ENCODE results near the gene MLNR. TPM values are rescaled to one million over a fixed set of nuclear protein-coding genes. Genes with fewer than 3 reads are reported as not detected.

Gene MLNR
- polyA plus RNA-seq, 3 donors, result not detected

DNA sequence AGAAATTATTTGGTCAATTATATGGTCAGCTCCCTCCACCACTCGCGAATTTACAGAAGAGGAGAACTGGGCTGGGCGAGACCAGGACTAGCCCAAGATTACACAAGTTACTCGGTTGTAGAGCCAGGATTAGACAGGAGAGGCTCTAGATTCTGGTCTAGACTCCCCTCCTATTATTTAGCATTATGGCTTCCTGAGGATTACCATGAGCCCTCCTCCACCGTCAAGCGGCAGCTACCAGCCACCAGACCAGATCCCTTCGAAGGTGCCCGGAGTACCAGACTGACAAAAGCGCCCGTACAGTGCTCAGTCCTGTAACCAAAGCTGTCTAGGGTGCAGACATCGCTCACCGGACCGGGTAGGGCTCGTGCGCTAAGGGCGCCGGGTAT, 497 bp upstream of the MLNR start:
- H3K9ac ChIP-seq (ENCODE audit: insufficient read depth, low read length, poor library complexity, severe bottlenecking), result peak overlapping the region; percentile 23
- peaks cover 0 to 28% (median 13%) of the 10 kb centered on the region in 7 donors for H3K9me3 Mint-ChIP-seq
- peaks cover 27 to 39% of the 10 kb centered on the region in 2 donors for H3K27me3 ChIP-seq (ENCODE audit: control insufficient read depth in 2 of 2, insufficient read depth in 2 of 2, low read length in 2 of 2)
- peaks cover 39 to 43% of the 10 kb centered on the region in 2 donors for H3K4me1 ChIP-seq (ENCODE audit: control insufficient read depth in 1 of 2, insufficient read depth in 2 of 2, low read length in 2 of 2)
- H3K4me1 Mint-ChIP-seq, result peaks cover 44% of the 10 kb centered on the region
- H4K20me1 ChIP-seq (ENCODE audit: insufficient read depth, low read length), result no peaks in the 10 kb centered on the region
- WGBS (ENCODE audit: insufficient coverage), result 6% methylated on average over 12 of the region's 17 CpGs
- H3K36me3 ChIP-seq (replicated peaks in 1 of 2; ENCODE audit: control insufficient read depth in 1 of 2, insufficient read depth in 2 of 2, low read length in 2 of 2), result no peaks in the 10 kb centered on the region
- DNase-seq, result no peak
- peak overlapping the region; percentile 86 for H3K4me2 ChIP-seq (replicated peaks; ENCODE audit: extremely low read depth, low read length, poor library complexity, severe bottlenecking)
- peaks cover 3 to 7% of the 10 kb centered on the region in 2 donors for H3K9me3 ChIP-seq (replicated peaks in 1 of 2; ENCODE audit: control insufficient read depth in 1 of 2, insufficient read depth in 1 of 2, low read length in 2 of 2)
- H2AFZ ChIP-seq (ENCODE audit: insufficient read depth, low read depth, low read length, poor library complexity, severe bottlenecking), result peak overlapping the region; percentile 79
- H3K36me3 Mint-ChIP-seq, result peaks cover 15 to 17% of the 10 kb centered on the region in 2 donors
- H3K79me2 ChIP-seq (ENCODE audit: insufficient read depth, low read length), result no peaks in the 10 kb centered on the region
- H3K27ac ChIP-seq (ENCODE audit: low read depth in 1 of 2, low read length in 2 of 2), result no peak overlapping the region
- TF ChIP-seq, protein P1, sequence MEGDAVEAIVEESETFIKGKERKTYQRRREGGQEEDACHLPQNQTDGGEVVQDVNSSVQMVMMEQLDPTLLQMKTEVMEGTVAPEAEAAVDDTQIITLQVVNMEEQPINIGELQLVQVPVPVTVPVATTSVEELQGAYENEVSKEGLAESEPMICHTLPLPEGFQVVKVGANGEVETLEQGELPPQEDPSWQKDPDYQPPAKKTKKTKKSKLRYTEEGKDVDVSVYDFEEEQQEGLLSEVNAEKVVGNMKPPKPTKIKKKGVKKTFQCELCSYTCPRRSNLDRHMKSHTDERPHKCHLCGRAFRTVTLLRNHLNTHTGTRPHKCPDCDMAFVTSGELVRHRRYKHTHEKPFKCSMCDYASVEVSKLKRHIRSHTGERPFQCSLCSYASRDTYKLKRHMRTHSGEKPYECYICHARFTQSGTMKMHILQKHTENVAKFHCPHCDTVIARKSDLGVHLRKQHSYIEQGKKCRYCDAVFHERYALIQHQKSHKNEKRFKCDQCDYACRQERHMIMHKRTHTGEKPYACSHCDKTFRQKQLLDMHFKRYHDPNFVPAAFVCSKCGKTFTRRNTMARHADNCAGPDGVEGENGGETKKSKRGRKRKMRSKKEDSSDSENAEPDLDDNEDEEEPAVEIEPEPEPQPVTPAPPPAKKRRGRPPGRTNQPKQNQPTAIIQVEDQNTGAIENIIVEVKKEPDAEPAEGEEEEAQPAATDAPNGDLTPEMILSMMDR (IDR thresholded peaks at IDR 0.05), result no peak
- H3K27ac Mint-ChIP-seq, result no peak overlapping the region
- peak overlapping the region; percentile 69 to 86 for H3K4me3 Mint-ChIP-seq
- H3K27me3 Mint-ChIP-seq (ENCODE audit: low read depth in 3 of 3), result peaks cover 35 to 48% (median 40%) of the 10 kb centered on the region in 3 donors
- intact Hi-C loops (cut with micrococcal nuclease), result loop anchor here in 1 of 2 donors (10.0 kb wide), 1 partner anchor 65 kb away; no protein-coding TSS in a partner anchor
- peak overlapping the region; percentile 15 to 73 (median 29) for H3K4me3 ChIP-seq (replicated peaks in 1 of 3; ENCODE audit: low read depth in 2 of 3, low read length in 3 of 3)

DNA sequence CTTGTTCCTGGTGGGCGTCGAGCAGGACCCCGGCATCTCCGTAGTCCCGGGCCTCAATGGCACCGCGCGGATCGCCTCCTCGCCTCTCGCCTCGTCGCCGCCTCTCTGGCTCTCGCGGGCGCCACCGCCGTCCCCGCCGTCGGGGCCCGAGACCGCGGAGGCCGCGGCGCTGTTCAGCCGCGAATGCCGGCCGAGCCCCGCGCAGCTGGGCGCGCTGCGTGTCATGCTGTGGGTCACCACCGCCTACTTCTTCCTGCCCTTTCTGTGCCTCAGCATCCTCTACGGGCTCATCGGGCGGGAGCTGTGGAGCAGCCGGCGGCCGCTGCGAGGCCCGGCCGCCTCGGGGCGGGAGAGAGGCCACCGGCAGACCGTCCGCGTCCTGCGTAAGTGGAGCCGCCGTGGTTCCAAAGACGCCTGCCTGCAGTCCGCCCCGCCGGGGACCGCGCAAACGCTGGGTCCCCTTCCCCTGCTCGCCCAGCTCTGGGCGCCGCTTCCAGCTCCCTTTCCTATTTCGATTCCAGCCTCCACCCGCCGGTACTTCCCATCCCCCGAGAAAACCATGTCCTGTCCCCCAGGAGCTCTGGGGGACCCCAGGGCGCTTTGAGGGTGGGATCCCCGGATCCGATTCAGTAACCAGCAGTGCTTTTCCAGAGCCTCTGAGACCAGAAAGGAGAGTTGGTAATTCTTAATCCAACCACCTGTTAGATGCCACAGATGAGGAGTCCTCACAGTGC, 885 bp downstream of the MLNR start:
- TF ChIP-seq, protein P1 (IDR thresholded peaks at IDR 0.05), result no peak
- Histone ChIP-seq H3K36me3 (replicated peaks in 1 of 2; ENCODE audit: control insufficient read depth in 1 of 2, insufficient read depth in 2 of 2, low read length in 2 of 2) (no peaks in the 10 kb centered on the region), H2AFZ (ENCODE audit: insufficient read depth, low read depth, low read length, poor library complexity, severe bottlenecking) (peak overlapping the region; percentile 79), H3K9me3 (replicated peaks in 1 of 2; ENCODE audit: control insufficient read depth in 1 of 2, insufficient read depth in 1 of 2, low read length in 2 of 2) (peaks cover 0 to 7% of the 10 kb centered on the region in 2 donors), H3K79me2 (ENCODE audit: insufficient read depth, low read length) (no peaks in the 10 kb centered on the region), H3K4me1 (ENCODE audit: control insufficient read depth in 1 of 2, insufficient read depth in 2 of 2, low read length in 2 of 2) (peaks cover 29 to 33% of the 10 kb centered on the region in 2 donors), H3K4me2 (replicated peaks; ENCODE audit: extremely low read depth, low read length, poor library complexity, severe bottlenecking) (peak overlapping the region; percentile 86), H4K20me1 (ENCODE audit: insufficient read depth, low read length) (no peaks in the 10 kb centered on the region), H3K4me3 (replicated peaks in 1 of 3; ENCODE audit: low read depth in 2 of 3, low read length in 3 of 3) (peak overlapping the region in 2 of 3 experiments; percentile 28 to 73), H3K9ac (ENCODE audit: insufficient read depth, low read length, poor library complexity, severe bottlenecking) (peak overlapping the region; percentile 23), H3K27ac (ENCODE audit: low read depth in 1 of 2, low read length in 2 of 2) (no peak overlapping the region), H3K27me3 (ENCODE audit: control insufficient read depth in 2 of 2, insufficient read depth in 2 of 2, low read length in 2 of 2) (peaks cover 27 to 39% of the 10 kb centered on the region in 2 donors)
- Mint-ChIP-seq H3K4me1 (peaks cover 43% of the 10 kb centered on the region), H3K9me3 (peaks cover 0 to 25% (median 13%) of the 10 kb centered on the region in 7 donors), H3K27ac (no peak overlapping the region), H3K27me3 (ENCODE audit: low read depth in 3 of 3) (peaks cover 35 to 49% (median 40%) of the 10 kb centered on the region in 3 donors), H3K36me3 (peaks cover 15 to 17% of the 10 kb centered on the region in 2 donors), H3K4me3 (peak overlapping the region; percentile 74 to 85)
- peak in 2 of 3 donors; percentile 16 to 30 for DNase-seq
- 14% methylated on average over 73 of the region's 73 CpGs for WGBS (ENCODE audit: insufficient coverage)
- intact Hi-C loops (cut with micrococcal nuclease), result loop anchor here in 1 of 2 donors (10.0 kb wide), 1 partner anchor 64 kb away; no protein-coding TSS in a partner anchor

Measured in CD14-positive monocyte (primary cell).